GM23338 (cell line): ENCODE measurements around the gene CST3. TPM values are rescaled to one million over a fixed set of nuclear protein-coding genes. Genes with fewer than 3 reads are reported as not detected.

Source experiments
- ATAC-seq: fragments of 200-7000 bp; cut with Tn5 transposase; 3 replicates; pipeline ENCODE4 v1.9.1; 2020
- DNase-seq: peaks from one replicate; pipeline ENCODE4 v3.0.0-alpha.2; 2015; ENCODE audit warnings: low spot score
- H2AFZ ChIP-seq: fragments of 200-600 bp; sonication (generic); 2 replicates; pipeline ENCODE4 v1.8.0; 2016; ENCODE audit warnings: antibody characterized with exemption, mild to moderate bottlenecking, moderate library complexity
- H3F3A ChIP-seq: fragments of 200-600 bp; sonication (generic); replicated peaks from 2 replicates; pipeline ENCODE4 v1.8.0; 2017; ENCODE audit warnings: antibody characterized with exemption, mixed run types, low read depth
- H3K27ac ChIP-seq: fragments of 200-600 bp; sonication (generic); 2 replicates; pipeline ENCODE4 v1.6.1; 2016; ENCODE audit warnings: low read depth
- H3K27me3 ChIP-seq: fragments of 200-600 bp; sonication (generic); 2 replicates; pipeline ENCODE4 v1.8.0; 2016; ENCODE audit warnings: mild to moderate bottlenecking, mixed run types, moderate library complexity; ENCODE audit not compliant: insufficient read depth
- H3K36me3 ChIP-seq: fragments of 200-600 bp; sonication (generic); 2 replicates; pipeline ENCODE4 v1.8.0; 2016; ENCODE audit warnings: mild to moderate bottlenecking; ENCODE audit not compliant: insufficient read depth
- H3K4me1 ChIP-seq: fragments of 200-600 bp; sonication (generic); 2 replicates; pipeline ENCODE4 v1.8.0; 2016; ENCODE audit warnings: mild to moderate bottlenecking, moderate library complexity; ENCODE audit not compliant: insufficient read depth
- H3K4me2 ChIP-seq: fragments of 200-600 bp; sonication (generic); 2 replicates; pipeline ENCODE4 v1.7.1; 2017; ENCODE audit warnings: mixed run types
- H3K4me3 ChIP-seq: fragments of 200-600 bp; sonication (generic); 2 replicates; pipeline ENCODE4 v1.6.1; 2016; ENCODE audit warnings: mixed run types
- H3K79me2 ChIP-seq: fragments of 200-600 bp; sonication (generic); replicated peaks from 2 replicates; pipeline ENCODE4 v1.8.0; 2017; ENCODE audit warnings: mild to moderate bottlenecking; ENCODE audit not compliant: insufficient read depth
- H3K9me2 ChIP-seq: fragments of 200-600 bp; sonication (generic); 2 replicates; pipeline ENCODE4 v1.8.0; 2017; ENCODE audit not compliant: insufficient read depth
- H4K20me1 ChIP-seq: fragments of 200-600 bp; sonication (generic); replicated peaks from 2 replicates; pipeline ENCODE4 v1.8.0; 2017; ENCODE audit warnings: mild to moderate bottlenecking; ENCODE audit not compliant: insufficient read depth
- H3K27ac Mint-ChIP-seq: 2 replicates; pipeline ENCODE4 v1.8.0; 2020; ENCODE audit warnings: inconsistent platforms, mild to moderate bottlenecking, moderate library complexity, mixed read lengths
- H3K27me3 Mint-ChIP-seq: 3 replicates; pipeline ENCODE4 v1.8.0; 2022; ENCODE audit warnings: low read depth, mild to moderate bottlenecking, moderate library complexity, mixed read lengths, inconsistent platforms; ENCODE audit not compliant: insufficient read depth, poor library complexity
- H3K36me3 Mint-ChIP-seq: 3 replicates; pipeline ENCODE4 v1.8.0; 2021; ENCODE audit warnings: low read depth, mild to moderate bottlenecking, inconsistent platforms, moderate library complexity, mixed read lengths
- H3K4me1 Mint-ChIP-seq: 3 replicates; pipeline ENCODE4 v1.8.0; 2020; ENCODE audit warnings: mild to moderate bottlenecking, inconsistent platforms, mixed read lengths
- H3K4me3 Mint-ChIP-seq: 3 replicates; pipeline ENCODE4 v1.8.0; 2021; ENCODE audit warnings: moderate library complexity, mild to moderate bottlenecking, inconsistent platforms, mixed read lengths
- H3K9me3 Mint-ChIP-seq: 3 replicates; pipeline ENCODE4 v1.8.0; 2020; ENCODE audit warnings: moderate library complexity, mild to moderate bottlenecking, inconsistent platforms, mixed read lengths
- CREB1 ChIP-seq: fragments of 250-450 bp; sonication (Bioruptor Pico); IDR thresholded peaks from 2 replicates; pipeline ENCODE4 v1.5.0; 2020; ENCODE audit warnings: low read depth, mild to moderate bottlenecking, moderate library complexity
- CTCF ChIP-seq, 2 experiments: fragments of 200-600 bp in 1 of 2; sonication (generic) in 1 of 2; conservative IDR thresholded peaks; 2 replicates each; pipeline versions ENCODE4 v1.5.1 to v1.6.1; 2016 to 2017; ENCODE audit warnings: antibody characterized with exemption in 2 of 2, low read depth in 2 of 2, mild to moderate bottlenecking in 2 of 2, moderate library complexity in 1 of 2
- ETS1 ChIP-seq: IDR thresholded peaks from 2 replicates; pipeline ENCODE4 v1.6.1; 2016; ENCODE audit warnings: antibody characterized with exemption
- EZH2 ChIP-seq: fragments of 200-600 bp; sonication (generic); IDR thresholded peaks from one replicate; pipeline ENCODE4 v1.8.0; 2017; ENCODE audit warnings: antibody characterized with exemption, mild to moderate bottlenecking, low read depth; ENCODE audit not compliant: unreplicated experiment
- EZH2phosphoT487 ChIP-seq: fragments of 200-600 bp; sonication (generic); IDR thresholded peaks from one replicate; pipeline ENCODE4 v1.8.1; 2018; ENCODE audit warnings: antibody characterized with exemption; ENCODE audit not compliant: unreplicated experiment
- JUNB ChIP-seq: IDR thresholded peaks from one replicate; pipeline ENCODE4 v1.6.1; 2016; ENCODE audit warnings: antibody characterized with exemption; ENCODE audit not compliant: unreplicated experiment
- NANOG ChIP-seq: IDR thresholded peaks from 2 replicates; pipeline ENCODE4 v1.6.1; 2016; ENCODE audit warnings: antibody characterized with exemption, borderline replicate concordance
- POLR2AphosphoS5 ChIP-seq: IDR thresholded peaks from 2 replicates; pipeline ENCODE4 v1.6.1; 2016; ENCODE audit warnings: antibody characterized with exemption, low read depth
- REST ChIP-seq: IDR thresholded peaks from one replicate; pipeline ENCODE4 v1.6.1; 2018; ENCODE audit warnings: antibody characterized with exemption; ENCODE audit not compliant: unreplicated experiment
- STAT1 ChIP-seq: IDR thresholded peaks from one replicate; pipeline ENCODE4 v1.6.1; 2016; ENCODE audit warnings: antibody characterized with exemption; ENCODE audit not compliant: unreplicated experiment
- ZNF114 ChIP-seq: fragments of 250-450 bp; sonication (Bioruptor Pico); IDR thresholded peaks from 2 replicates; pipeline ENCODE4 v1.5.0; 2020; ENCODE audit warnings: mild to moderate bottlenecking, moderate library complexity
- ZNF331 ChIP-seq: fragments of 250-450 bp; sonication (Bioruptor Pico); IDR thresholded peaks from 2 replicates; pipeline ENCODE4 v1.5.0; 2020; ENCODE audit warnings: low read depth, mild to moderate bottlenecking, moderate library complexity
- ZNF462 ChIP-seq: fragments of 250-450 bp; sonication (Bioruptor Pico); IDR thresholded peaks from 2 replicates; pipeline ENCODE4 v1.5.0; 2020; ENCODE audit warnings: mild to moderate bottlenecking, moderate library complexity
- polyA plus RNA-seq: library from polyadenylated mRNA; unstranded; fragments of >200 nt; fragmentation: Nextera tagmentation; extraction: Ambion mirVana; gene quantifications from 2 replicates; pipeline ENCODE4 v1.2.1, GENCODE V29; 2016
- total RNA-seq: library from RNA; depleted of rRNA; stranded (reverse); fragments of >200 nt; shearing (Covaris generic); gene quantifications from 2 replicates; pipeline ENCODE4 v1.2.3, GENCODE V29; 2014

CST3 gene
- total and polyA plus RNA-seq, 2 experiments from 2014 or later = 51.8 to 71.5 TPM

GRCh38 chr20:23585449-23585807 is 52.3 kb downstream of the CST3 start:
- H3K4me3 ChIP-seq = no peak overlapping the region
- no peak overlapping the region for H3K27ac ChIP-seq
- H3K4me1 Mint-ChIP-seq = peaks cover 23% of the 10 kb centered on the region
- no peak overlapping the region for H3K4me3 Mint-ChIP-seq
- H3K79me2 ChIP-seq = no peaks in the 10 kb centered on the region
- H3F3A ChIP-seq = no peaks in the 10 kb centered on the region
- no peaks in the 10 kb centered on the region; the same call in 1 of the 2 replicates for H3K27me3 ChIP-seq
- DNase-seq = no peak
- H3K27me3 Mint-ChIP-seq = peaks cover 20% of the 10 kb centered on the region
- H3K36me3 ChIP-seq = no peaks in the 10 kb centered on the region
- peaks cover 21% of the 10 kb centered on the region for H3K9me3 Mint-ChIP-seq
- TF ChIP-seq EZH2 (no peak), JUNB (no peak), CREB1 (CRISPR knock-in tag) (no peak), ZNF331 (CRISPR knock-in tag) (no peak), STAT1 (no peak), REST (no peak), CTCF (conservative IDR thresholded peaks at IDR 0.05; ENCODE audit: low read depth in 2 of 2) (no peak), EZH2phosphoT487 (no peak), ZNF114 (CRISPR knock-in tag) (no peak), POLR2AphosphoS5 (no peak), ETS1 (no peak), ZNF462 (CRISPR knock-in tag) (no peak), NANOG (no peak)
- ATAC-seq = no peak
- H2AFZ ChIP-seq = no peak overlapping the region
- H3K36me3 Mint-ChIP-seq = peaks cover 10% of the 10 kb centered on the region; the same call in 1 of the 3 replicates
- H3K4me2 ChIP-seq = no peak overlapping the region
- no peaks in the 10 kb centered on the region for H4K20me1 ChIP-seq
- H3K4me1 ChIP-seq = no peaks in the 10 kb centered on the region
- H3K27ac Mint-ChIP-seq = no peak overlapping the region
- peaks cover 13% of the 10 kb centered on the region; the same call in 1 of the 2 replicates for H3K9me2 ChIP-seq
